ENCODE data around the gene CD46. TPM values are rescaled to one million over a fixed set of nuclear protein-coding genes. Genes with fewer than 3 reads are reported as not detected.
A peak's percentile ranks its signal among the peaks of the same experiment; 100 is the strongest.

The CD46 gene
- polyA plus RNA-seq, 2 donors, result 79.6 to 154 TPM

DNA sequence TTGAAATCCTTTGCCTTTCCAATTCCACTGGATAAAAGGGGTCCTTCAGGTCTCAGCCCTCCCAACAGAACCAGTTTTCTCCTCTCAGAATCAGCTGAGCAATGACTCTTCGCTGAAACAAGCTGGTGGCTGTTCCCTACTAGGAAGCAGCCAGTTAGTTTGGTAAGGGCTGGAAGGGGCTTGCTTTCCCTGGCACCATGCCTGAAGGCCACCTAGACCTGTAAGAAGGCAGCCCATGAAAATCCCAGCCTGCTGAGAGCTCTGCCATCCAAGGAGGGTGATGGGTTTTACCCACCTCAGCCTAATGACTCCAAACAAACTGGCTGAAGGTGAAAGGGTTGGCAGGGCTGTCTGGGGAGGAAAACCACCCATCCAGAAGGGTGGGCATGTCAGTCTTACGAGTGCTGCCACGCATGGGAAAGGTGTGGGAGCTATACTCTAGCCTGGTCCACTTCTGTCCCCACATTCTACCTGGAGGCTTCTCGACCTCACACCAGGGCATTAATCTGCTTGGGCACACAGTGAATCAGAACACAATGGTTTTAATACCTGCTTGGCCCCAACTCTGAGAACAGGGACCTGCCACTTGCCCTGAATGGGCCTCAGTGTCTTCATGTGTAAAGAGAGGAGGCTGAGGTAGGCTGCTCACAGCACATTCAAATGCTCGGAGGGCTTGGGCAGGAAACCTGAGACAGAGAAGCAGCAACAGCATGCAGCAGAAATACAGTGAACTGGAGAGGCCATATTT is 53.0 kb downstream of the CD46 start:
- Histone ChIP-seq H3K9me3 (ENCODE audit: control insufficient read depth in 2 of 2, insufficient read depth in 1 of 2, low read depth in 1 of 2, low read length in 1 of 2) (no peaks in the 10 kb centered on the region), H3K27ac (ENCODE audit: low read depth in 2 of 2, low read length in 1 of 2) (peak overlapping the region; percentile 52 to 88), H3K36me3 (ENCODE audit: control insufficient read depth in 2 of 2, insufficient read depth in 2 of 2, low read length in 1 of 2) (peaks cover 9 to 34% of the 10 kb centered on the region in 2 donors), H3K4me3 (ENCODE audit: low read depth in 1 of 2, low read length in 2 of 2) (no peak overlapping the region), H3K4me1 (ENCODE audit: control insufficient read depth in 2 of 2, insufficient read depth in 2 of 2, low read length in 1 of 2) (peaks cover 14 to 32% of the 10 kb centered on the region in 2 donors), H3K27me3 (ENCODE audit: control insufficient read depth in 1 of 2, insufficient read depth in 2 of 2, low read length in 2 of 2) (no peaks in the 10 kb centered on the region)
- 76 to 89% methylated on average over 5 of the region's 5 CpGs for WGBS, 2 donors

DNA sequence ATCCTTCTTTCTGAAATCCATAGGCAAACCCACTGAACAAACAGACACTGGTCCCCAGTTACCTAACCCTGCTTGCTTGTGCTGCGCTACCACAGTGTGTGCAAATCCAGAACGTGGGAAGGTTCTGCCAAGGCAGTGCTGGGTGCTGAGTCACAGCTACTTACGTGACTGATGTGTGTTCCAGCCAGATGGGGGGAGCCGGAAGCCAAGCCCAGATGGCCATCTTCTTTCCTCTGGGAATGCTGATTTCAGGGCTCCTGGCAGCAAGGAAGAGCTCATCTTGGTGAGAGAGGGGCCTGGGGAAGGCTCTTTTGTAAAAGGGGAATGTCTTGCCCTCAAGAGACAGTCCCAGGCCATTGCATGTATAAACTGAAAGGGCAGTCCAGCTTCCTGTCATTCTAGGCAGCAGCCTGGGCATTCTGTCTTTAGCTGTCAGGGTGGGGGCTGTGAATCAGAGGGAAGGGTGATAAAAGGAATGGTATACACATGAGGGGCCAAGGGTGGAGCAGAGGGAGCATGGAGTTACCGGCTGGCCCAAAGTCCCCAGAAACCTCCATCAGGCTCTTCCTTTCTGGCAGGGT is 54.1 kb downstream of the CD46 start:
- Histone ChIP-seq H3K9me3 (ENCODE audit: control insufficient read depth in 2 of 2, insufficient read depth in 1 of 2, low read depth in 1 of 2, low read length in 1 of 2) (no peaks in the 10 kb centered on the region), H3K27me3 (ENCODE audit: control insufficient read depth in 1 of 2, insufficient read depth in 2 of 2, low read length in 2 of 2) (no peaks in the 10 kb centered on the region), H3K27ac (ENCODE audit: low read depth in 2 of 2, low read length in 1 of 2) (peak overlapping the region; percentile 52 to 97), H3K4me1 (ENCODE audit: control insufficient read depth in 2 of 2, insufficient read depth in 2 of 2, low read length in 1 of 2) (peaks cover 14 to 32% of the 10 kb centered on the region in 2 donors), H3K4me3 (ENCODE audit: low read depth in 1 of 2, low read length in 2 of 2) (no peak overlapping the region), H3K36me3 (ENCODE audit: control insufficient read depth in 2 of 2, insufficient read depth in 2 of 2, low read length in 1 of 2) (peaks cover 11 to 40% of the 10 kb centered on the region in 2 donors)
- WGBS, 2 donors, result 32 to 33% methylated on average over 5 of the region's 5 CpGs

DNA sequence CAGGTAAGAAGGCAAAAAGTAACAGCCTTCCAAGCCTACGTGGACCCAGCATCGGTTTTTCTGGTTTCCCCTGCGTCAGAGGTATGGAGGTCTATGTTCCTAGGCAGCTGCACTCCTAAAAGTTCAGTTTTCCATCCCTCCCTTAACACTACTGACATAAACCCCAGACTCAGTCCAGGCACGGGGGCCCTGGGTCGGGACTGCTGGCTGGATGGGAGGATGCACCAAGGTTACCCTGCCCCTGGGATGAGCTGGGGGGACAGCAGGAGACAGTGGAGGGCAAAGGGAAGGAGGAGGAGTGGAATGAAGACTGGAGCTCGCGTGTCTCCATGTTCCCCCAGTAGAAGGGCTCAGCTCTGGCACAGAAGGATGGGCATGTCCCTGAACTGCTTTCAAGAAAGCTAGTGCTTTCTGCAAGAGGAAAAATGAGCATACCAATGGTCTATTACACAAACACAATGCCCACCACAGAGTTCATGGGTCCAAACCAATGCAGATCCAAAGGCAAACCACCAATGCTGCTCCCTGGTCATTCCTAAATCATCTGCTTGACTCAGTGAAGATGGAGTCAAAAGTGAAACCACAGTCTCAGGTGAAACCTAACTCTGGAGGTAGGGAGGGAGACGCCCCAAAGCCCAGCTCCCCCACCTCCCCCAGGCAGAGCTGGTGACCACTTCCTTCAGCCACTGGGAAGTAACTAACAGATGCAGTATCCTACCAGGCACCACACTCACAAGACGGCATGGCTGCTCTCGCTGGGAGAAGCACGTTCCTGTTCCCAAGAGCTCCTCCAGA is 54.9 kb downstream of the CD46 start:
- Histone ChIP-seq H3K4me1 (ENCODE audit: control insufficient read depth in 2 of 2, insufficient read depth in 2 of 2, low read length in 1 of 2) (peaks cover 14 to 32% of the 10 kb centered on the region in 2 donors), H3K9me3 (ENCODE audit: control insufficient read depth in 2 of 2, insufficient read depth in 1 of 2, low read depth in 1 of 2, low read length in 1 of 2) (no peaks in the 10 kb centered on the region), H3K27ac (ENCODE audit: low read depth in 2 of 2, low read length in 1 of 2) (peak overlapping the region; percentile 52 to 97), H3K27me3 (ENCODE audit: control insufficient read depth in 1 of 2, insufficient read depth in 2 of 2, low read length in 2 of 2) (no peaks in the 10 kb centered on the region), H3K36me3 (ENCODE audit: control insufficient read depth in 2 of 2, insufficient read depth in 2 of 2, low read length in 1 of 2) (peaks cover 10 to 38% of the 10 kb centered on the region in 2 donors), H3K4me3 (ENCODE audit: low read depth in 1 of 2, low read length in 2 of 2) (no peak overlapping the region)
- whole genome bisulfite sequencing, 2 donors, result 88 to 89% methylated on average over 11 of the region's 11 CpGs

DNA sequence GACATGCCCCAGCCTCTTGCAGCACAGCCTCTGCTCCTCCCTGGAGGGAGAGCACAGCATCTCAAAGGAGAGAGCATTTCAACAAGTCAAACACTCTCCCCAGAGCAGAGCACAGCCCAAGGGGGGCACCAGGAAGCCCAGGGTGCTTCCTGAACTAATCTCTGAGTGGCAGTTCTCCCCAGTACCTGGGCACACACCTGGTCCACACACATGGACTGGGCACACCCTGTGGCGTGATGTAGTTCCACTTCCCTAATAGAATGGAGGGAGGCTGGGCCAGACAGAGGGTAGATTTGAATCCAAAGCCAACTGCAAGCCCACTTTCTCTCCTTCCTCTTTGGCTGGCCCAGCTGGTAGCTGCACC is 55.5 kb downstream of the CD46 start:
- H3K9me3 ChIP-seq (ENCODE audit: control insufficient read depth in 2 of 2, insufficient read depth in 1 of 2, low read depth in 1 of 2, low read length in 1 of 2), result no peaks in the 10 kb centered on the region
- no peak overlapping the region for H3K4me3 ChIP-seq (ENCODE audit: low read depth in 1 of 2, low read length in 2 of 2)
- WGBS, 2 donors, result 59 to 71% methylated on average over 1 of the region's 1 CpG
- no peaks in the 10 kb centered on the region for H3K27me3 ChIP-seq (ENCODE audit: control insufficient read depth in 1 of 2, insufficient read depth in 2 of 2, low read length in 2 of 2)
- H3K36me3 ChIP-seq (ENCODE audit: control insufficient read depth in 2 of 2, insufficient read depth in 2 of 2, low read length in 1 of 2), result peaks cover 4 to 38% of the 10 kb centered on the region in 2 donors
- H3K4me1 ChIP-seq (ENCODE audit: control insufficient read depth in 2 of 2, insufficient read depth in 2 of 2, low read length in 1 of 2), result peaks cover 14 to 37% of the 10 kb centered on the region in 2 donors
- H3K27ac ChIP-seq (ENCODE audit: low read depth in 2 of 2, low read length in 1 of 2), result peak overlapping the region; percentile 52 to 97

DNA sequence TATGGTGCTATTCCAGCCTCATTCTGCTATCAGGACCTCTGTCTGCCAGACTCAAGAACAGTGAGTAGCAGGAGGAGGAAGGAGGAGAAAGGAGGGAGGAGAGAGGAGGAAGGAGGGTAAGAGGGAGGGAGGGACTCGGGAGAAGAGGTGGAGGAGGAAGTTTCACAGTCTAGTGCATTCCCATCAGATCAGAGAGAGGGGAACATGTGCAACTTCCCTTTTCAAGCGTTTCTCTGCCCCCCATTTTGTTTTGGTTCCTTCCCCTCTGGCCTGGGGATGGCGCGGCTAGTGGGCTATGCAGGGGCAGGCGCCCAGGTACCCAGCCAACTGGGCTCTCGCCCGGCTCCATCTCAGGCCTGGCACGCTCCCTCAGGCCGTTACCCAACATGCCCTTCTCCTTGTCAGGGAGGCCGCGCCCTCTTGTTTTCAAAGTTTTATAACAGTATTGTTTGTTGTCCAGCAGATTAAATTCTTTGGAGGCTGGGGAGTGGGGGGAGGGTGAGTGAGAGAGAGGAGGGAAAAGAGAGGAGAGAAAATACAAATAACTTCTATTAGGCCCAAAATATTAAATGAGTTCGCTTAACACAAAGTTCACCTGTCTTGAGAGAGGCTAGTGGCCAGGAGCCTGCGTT is 56.0 kb downstream of the CD46 start:
- Histone ChIP-seq H3K27ac (ENCODE audit: low read depth in 2 of 2, low read length in 1 of 2) (peak overlapping the region; percentile 52 to 97), H3K27me3 (ENCODE audit: control insufficient read depth in 1 of 2, insufficient read depth in 2 of 2, low read length in 2 of 2) (no peaks in the 10 kb centered on the region), H3K36me3 (ENCODE audit: control insufficient read depth in 2 of 2, insufficient read depth in 2 of 2, low read length in 1 of 2) (peaks cover 2 to 39% of the 10 kb centered on the region in 2 donors), H3K4me1 (ENCODE audit: control insufficient read depth in 2 of 2, insufficient read depth in 2 of 2, low read length in 1 of 2) (peaks cover 14 to 39% of the 10 kb centered on the region in 2 donors), H3K4me3 (ENCODE audit: low read depth in 1 of 2, low read length in 2 of 2) (no peak overlapping the region), H3K9me3 (ENCODE audit: control insufficient read depth in 2 of 2, insufficient read depth in 1 of 2, low read depth in 1 of 2, low read length in 1 of 2) (no peaks in the 10 kb centered on the region)
- 44 to 57% methylated on average over 13 of the region's 13 CpGs for WGBS, 2 donors

DNA sequence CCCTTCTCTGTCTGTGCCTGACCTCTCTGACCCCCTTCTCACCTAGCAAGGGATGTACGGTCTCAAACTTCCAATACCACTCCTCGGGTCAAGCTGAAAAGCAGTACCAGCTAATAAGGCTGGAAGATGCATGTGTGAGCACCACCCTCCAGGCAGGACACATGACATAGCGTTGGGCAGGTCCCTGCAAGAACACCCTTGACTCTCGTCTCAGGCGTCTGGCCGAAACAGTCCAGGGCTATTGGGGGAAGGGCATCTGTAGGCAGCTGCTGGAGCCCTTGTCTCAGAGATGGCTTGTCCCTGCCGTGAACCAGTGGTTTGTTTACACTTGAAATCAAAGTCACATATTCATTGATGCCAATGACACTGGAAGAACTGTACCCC is 56.5 kb downstream of the CD46 start:
- peak overlapping the region; percentile 52 to 97 for H3K27ac ChIP-seq (ENCODE audit: low read depth in 2 of 2, low read length in 1 of 2)
- no peaks in the 10 kb centered on the region for H3K9me3 ChIP-seq (ENCODE audit: control insufficient read depth in 2 of 2, insufficient read depth in 1 of 2, low read depth in 1 of 2, low read length in 1 of 2)
- peaks cover 14 to 40% of the 10 kb centered on the region in 2 donors for H3K4me1 ChIP-seq (ENCODE audit: control insufficient read depth in 2 of 2, insufficient read depth in 2 of 2, low read length in 1 of 2)
- H3K4me3 ChIP-seq (ENCODE audit: low read depth in 1 of 2, low read length in 2 of 2), result no peak overlapping the region
- WGBS, 2 donors, result 40 to 43% methylated on average over 7 of the region's 7 CpGs
- no peaks in the 10 kb centered on the region for H3K27me3 ChIP-seq (ENCODE audit: control insufficient read depth in 1 of 2, insufficient read depth in 2 of 2, low read length in 2 of 2)
- peaks cover 3 to 39% of the 10 kb centered on the region in 2 donors for H3K36me3 ChIP-seq (ENCODE audit: control insufficient read depth in 2 of 2, insufficient read depth in 2 of 2, low read length in 1 of 2)

DNA sequence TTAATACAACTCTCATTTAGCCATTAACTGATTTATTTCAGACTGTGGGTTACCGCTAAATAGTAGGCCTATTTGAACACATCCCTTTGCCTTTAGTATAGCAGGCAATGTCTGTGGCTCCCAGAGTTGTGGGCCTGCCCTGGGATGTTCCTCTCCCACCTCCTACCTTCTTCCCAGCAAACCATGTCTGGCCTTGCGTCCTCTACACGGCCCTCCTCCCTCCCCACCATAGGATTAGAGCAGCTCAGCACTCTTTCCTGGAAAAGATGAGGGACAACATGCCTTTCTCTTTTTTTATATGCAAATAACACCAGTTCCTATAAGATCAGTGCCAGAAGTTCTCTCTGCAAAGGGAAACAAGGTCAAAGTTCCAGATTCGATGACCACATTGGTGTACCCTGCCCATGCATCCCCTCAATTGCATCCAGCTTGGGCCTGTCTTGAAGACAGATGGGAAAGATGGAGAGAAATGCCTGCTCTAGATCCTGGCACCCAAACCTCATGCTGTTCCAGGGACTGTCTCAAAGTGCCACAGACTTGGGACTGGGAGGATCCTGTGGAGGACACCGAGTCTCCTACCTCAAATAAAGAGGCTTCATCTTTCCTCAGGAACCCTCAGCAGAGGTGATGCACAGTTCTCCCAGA is 57.2 kb downstream of the CD46 start:
- Histone ChIP-seq H3K4me1 (ENCODE audit: control insufficient read depth in 2 of 2, insufficient read depth in 2 of 2, low read length in 1 of 2) (peaks cover 14 to 43% of the 10 kb centered on the region in 2 donors), H3K36me3 (ENCODE audit: control insufficient read depth in 2 of 2, insufficient read depth in 2 of 2, low read length in 1 of 2) (peaks cover 8 to 39% of the 10 kb centered on the region in 2 donors), H3K27ac (ENCODE audit: low read depth in 2 of 2, low read length in 1 of 2) (peak overlapping the region; percentile 47 to 52), H3K4me3 (ENCODE audit: low read depth in 1 of 2, low read length in 2 of 2) (no peak overlapping the region), H3K27me3 (ENCODE audit: control insufficient read depth in 1 of 2, insufficient read depth in 2 of 2, low read length in 2 of 2) (no peaks in the 10 kb centered on the region), H3K9me3 (ENCODE audit: control insufficient read depth in 2 of 2, insufficient read depth in 1 of 2, low read depth in 1 of 2, low read length in 1 of 2) (no peaks in the 10 kb centered on the region)
- 71% methylated on average over 5 of the region's 5 CpGs for WGBS, 2 donors

DNA sequence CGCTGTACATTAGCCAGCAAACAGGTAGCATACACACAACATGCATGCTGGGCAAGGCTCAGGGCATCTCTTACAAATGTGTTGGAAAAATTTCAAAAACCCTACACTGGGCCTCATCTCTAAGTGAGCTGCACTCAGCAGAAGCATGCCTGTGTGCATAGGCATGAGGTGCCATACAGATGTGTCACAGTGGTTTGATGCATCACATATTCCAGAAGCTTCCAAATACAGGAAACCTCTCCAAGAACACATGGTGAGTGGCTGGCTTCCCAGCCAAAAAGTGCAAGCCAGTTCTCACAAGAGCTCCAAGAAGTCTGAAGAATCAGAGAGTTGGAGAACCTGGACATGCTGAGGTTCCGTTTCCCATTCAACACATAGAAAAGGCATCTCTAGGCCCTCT is 58.3 kb downstream of the CD46 start:
- 76 to 79% methylated on average over 2 of the region's 2 CpGs for WGBS, 2 donors
- no peaks in the 10 kb centered on the region for H3K27me3 ChIP-seq (ENCODE audit: control insufficient read depth in 1 of 2, insufficient read depth in 2 of 2, low read length in 2 of 2)
- peaks cover 12 to 40% of the 10 kb centered on the region in 2 donors for H3K36me3 ChIP-seq (ENCODE audit: control insufficient read depth in 2 of 2, insufficient read depth in 2 of 2, low read length in 1 of 2)
- no peaks in the 10 kb centered on the region for H3K9me3 ChIP-seq (ENCODE audit: control insufficient read depth in 2 of 2, insufficient read depth in 1 of 2, low read depth in 1 of 2, low read length in 1 of 2)
- no peak overlapping the region for H3K4me3 ChIP-seq (ENCODE audit: low read depth in 1 of 2, low read length in 2 of 2)
- peaks cover 14 to 42% of the 10 kb centered on the region in 2 donors for H3K4me1 ChIP-seq (ENCODE audit: control insufficient read depth in 2 of 2, insufficient read depth in 2 of 2, low read length in 1 of 2)
- H3K27ac ChIP-seq (ENCODE audit: low read depth in 2 of 2, low read length in 1 of 2), result peak overlapping the region in 1 of 2 donors; percentile 33
